Small intestine (tissue), 7 donors: ENCODE measurements around the gene GHRHR. TPM values are rescaled to one million over a fixed set of nuclear protein-coding genes. Genes with fewer than 3 reads are reported as not detected.

Experiments
- DNase-seq, 2 donors: peaks; one replicate each; pipeline versions ENCODE4 v3.0.0 to v3.0.0-alpha.2; 2013
- FAIRE-seq: peaks from 2 replicates; lab custom pipeline; 2012; peaks lifted over from hg19 to GRCh38; lab: Jason Lieb, UNC
- H3K27ac ChIP-seq, 3 donors: one replicate each; pipeline ENCODE4 v1.5.1; 2013; ENCODE audit warnings: low read length in 2 of 3, mild to moderate bottlenecking in 2 of 3, control low read depth in 1 of 3, inconsistent platforms in 1 of 3, low read depth in 1 of 3, moderate library complexity in 1 of 3
- H3K27me3 ChIP-seq, 3 donors: one replicate each; pipeline ENCODE4 v1.6.1; 2013; ENCODE audit warnings: low read length in 3 of 3, inconsistent platforms in 1 of 3; ENCODE audit not compliant: control insufficient read depth in 3 of 3, insufficient read depth in 3 of 3
- H3K36me3 ChIP-seq, 3 donors: one replicate each; pipeline ENCODE4 v1.6.1; 2013; ENCODE audit warnings: low read length in 3 of 3, inconsistent platforms in 1 of 3, low read depth in 1 of 3, mild to moderate bottlenecking in 1 of 3, moderate library complexity in 1 of 3; ENCODE audit not compliant: control insufficient read depth in 3 of 3, insufficient read depth in 2 of 3
- H3K4me1 ChIP-seq, 3 donors: one replicate each; pipeline ENCODE4 v1.6.1; 2013; ENCODE audit warnings: low read length in 2 of 3, inconsistent platforms in 1 of 3, low read depth in 1 of 3, mild to moderate bottlenecking in 1 of 3, moderate library complexity in 1 of 3; ENCODE audit not compliant: control insufficient read depth in 3 of 3, insufficient read depth in 2 of 3
- H3K4me3 ChIP-seq, 3 donors: one replicate each; pipeline ENCODE4 v1.5.1; 2013; ENCODE audit warnings: low read length in 3 of 3, control low read depth in 1 of 3, inconsistent platforms in 1 of 3, low read depth in 1 of 3, mild to moderate bottlenecking in 1 of 3, moderate library complexity in 1 of 3
- H3K9me3 ChIP-seq, 2 donors: one replicate each; pipeline ENCODE4 v1.6.1; 2013; ENCODE audit warnings: low read depth in 1 of 2, low read length in 1 of 2; ENCODE audit not compliant: control insufficient read depth in 2 of 2, insufficient read depth in 1 of 2
- WGBS, 3 donors: extraction: QIAGEN DNeasy Blood & Tissue Kit; methylation state at CpG; one replicate each; pipeline ENCODE4 v1.1.7; 2013; 5-methylcytosine and 5-hydroxymethylcytosine counted together
- polyA plus RNA-seq, 4 donors: library from polyadenylated mRNA; stranded (reverse) in 3 of 4; unstranded in 1 of 4; fragments of 200-250 nt in 3 of 4; fragments of 120-200 nt in 1 of 4; gene quantifications; one replicate each; pipeline versions ENCODE4 v1.2.1 to v1.2.3, GENCODE V29; 2013
- donor health status: healthy with polysubstance abuse.
- donor health status: control.
- donor health status: control.
- donor health status: Bipolar disorder and iron deficiency.
- donor health status: healthy.

Gene GHRHR
- polyA plus RNA-seq, 4 donors, result 0.07 TPM; not detected in 3

DNA sequence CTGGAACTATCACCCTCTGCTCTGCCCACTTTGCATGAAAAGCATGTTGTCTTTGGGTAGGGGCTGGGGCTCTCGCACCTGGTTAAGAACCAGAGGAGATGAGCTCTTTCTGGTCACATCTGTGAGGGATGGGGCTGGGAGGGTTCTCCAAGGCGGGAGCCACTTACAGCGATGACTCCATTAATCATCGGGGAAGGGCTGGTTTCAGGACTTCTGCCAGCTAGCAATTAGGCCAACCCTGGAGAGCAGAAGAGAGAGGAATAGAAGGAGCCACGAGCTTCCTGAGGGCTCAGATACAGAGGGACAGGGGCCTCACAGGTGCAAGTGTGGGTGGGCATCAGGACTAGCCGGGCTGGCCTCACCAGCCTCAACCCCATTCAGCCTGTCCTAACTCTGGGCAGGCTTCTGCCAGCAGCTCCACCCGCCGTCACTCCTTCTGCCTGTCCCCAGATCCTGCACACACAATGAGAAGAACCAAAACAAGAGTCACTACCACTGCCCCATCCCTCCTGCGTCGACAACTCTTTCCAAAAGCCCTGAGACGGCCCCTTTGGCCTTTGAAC lies 43.7 kb upstream of the GHRHR start:
- WGBS, 3 donors, result 29 to 47% (median 46%) methylated on average over 11 of the region's 11 CpGs
- DNase-seq, result no peak
- no peak for FAIRE-seq

DNA sequence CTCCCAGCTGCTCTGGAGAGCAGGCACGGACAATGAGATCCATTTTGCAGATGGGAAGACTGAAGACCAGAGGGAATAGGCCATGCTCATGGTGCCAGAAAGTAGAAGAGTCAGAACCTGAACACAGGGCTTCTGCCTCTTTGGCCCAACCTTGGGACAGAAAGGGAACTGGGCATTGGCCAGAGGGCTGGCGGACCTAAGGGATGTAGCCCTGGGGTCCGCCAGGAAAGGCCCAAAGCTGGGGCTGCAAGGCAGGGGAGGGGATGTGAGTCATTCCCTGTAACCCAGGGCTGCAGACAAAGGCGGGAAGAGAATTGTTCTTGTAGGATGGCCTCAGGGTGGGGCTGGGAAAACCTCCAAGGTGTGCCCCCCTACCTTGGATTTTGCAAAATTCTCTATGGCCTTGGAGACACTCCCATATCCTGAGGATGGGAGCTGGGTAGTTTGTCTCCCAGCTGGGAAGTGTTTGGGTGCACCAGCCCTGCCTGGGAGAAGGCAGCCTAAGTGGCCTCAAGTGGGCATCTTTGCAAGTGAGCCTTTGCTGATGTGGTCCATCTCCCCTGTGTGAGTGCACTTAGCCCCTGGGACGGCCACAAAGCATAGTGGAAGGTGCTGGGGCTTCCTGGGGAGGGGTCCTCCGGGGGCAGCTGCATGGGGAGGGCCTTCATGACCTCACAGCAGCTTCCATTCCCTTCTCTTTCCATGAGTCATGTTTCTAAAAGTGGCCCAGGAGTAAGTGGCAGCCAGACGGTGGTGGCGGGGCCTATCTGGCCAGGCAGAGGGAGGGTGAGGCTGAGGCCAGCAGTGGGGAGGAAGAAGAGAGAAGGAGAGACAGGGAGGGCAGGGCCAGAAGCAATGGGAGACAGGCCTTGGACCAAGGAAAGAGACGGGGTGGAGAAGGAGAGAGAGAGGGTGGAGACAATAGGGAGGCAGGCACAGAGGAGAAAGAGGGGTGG lies 42.9 kb upstream of the GHRHR start:
- peak overlapping the region in 1 of 3 donors; percentile 52 for H3K27ac ChIP-seq
- H3K4me3 ChIP-seq, result no peak overlapping the region
- FAIRE-seq (no peak), DNase-seq (no peak)
- H3K9me3 ChIP-seq, result no peaks in the 10 kb centered on the region
- 45 to 54% (median 54%) methylated on average over 9 of the region's 9 CpGs for WGBS, 3 donors
- H3K36me3 ChIP-seq, result peaks cover 0 to 67% (median 3%) of the 10 kb centered on the region in 3 donors
- H3K4me1 ChIP-seq, result peaks cover 0 to 21% (median 4%) of the 10 kb centered on the region in 3 donors
- H3K27me3 ChIP-seq, result no peaks in the 10 kb centered on the region

More for the DNA sequence above, 43.7 kb upstream of the GHRHR start:
- Histone ChIP-seq H3K9me3 (no peaks in the 10 kb centered on the region), H3K4me3 (no peak overlapping the region), H3K27me3 (no peaks in the 10 kb centered on the region), H3K4me1 (peaks cover 0 to 29% (median 4%) of the 10 kb centered on the region in 3 donors), H3K27ac (peak overlapping the region in 1 of 3 donors; percentile 5), H3K36me3 (peaks cover 0 to 62% (median 3%) of the 10 kb centered on the region in 3 donors)

DNA sequence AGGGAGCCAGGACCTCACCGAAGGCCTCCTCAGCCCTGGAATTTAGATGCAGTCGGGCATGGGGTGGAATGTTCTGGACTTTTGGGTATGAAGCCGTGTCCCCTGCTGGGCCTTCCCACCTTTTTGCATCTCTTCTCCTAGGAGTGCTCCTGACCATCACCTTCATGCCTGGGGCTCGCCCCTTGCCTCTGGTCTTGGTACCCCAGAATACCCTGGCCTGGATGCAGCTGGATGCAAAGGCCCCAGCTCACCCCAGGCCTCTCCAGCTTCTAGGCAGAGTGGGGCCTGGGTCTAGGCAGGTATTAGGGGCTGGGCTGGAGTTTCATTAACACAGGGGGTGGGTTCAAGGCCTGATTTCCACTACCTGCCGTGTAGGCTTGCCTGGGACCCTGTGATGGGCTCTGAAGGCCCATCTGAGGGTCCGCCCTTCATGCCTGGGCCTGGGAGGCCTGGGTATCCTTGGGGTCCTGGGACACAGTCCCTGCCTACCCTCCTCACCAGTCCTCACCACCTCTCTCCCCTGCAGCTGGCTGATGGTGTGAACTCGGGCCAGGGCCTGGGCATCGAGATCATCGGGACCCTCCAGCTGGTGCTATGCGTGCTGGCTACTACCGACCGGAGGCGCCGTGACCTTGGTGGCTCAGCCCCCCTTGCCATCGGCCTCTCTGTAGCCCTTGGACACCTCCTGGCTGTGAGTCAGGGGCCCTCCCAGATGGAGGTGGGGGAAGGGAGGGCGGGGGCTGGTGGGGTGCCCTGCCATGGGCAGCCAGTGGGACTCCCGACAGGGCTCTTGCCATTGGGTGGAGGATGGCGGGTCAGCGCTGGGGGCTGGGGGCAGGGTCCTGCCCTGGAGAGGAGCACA lies 42.0 kb upstream of the GHRHR start:
- H3K4me3 ChIP-seq, result no peak overlapping the region
- FAIRE-seq (no peak), DNase-seq (no peak)
- H3K27ac ChIP-seq, result no peak overlapping the region
- WGBS, 3 donors, result 74 to 89% (median 83%) methylated on average over 12 to 19 of the region's 19 CpGs
- no peaks in the 10 kb centered on the region for H3K27me3 ChIP-seq
- peaks cover 0 to 69% (median 3%) of the 10 kb centered on the region in 3 donors for H3K36me3 ChIP-seq
- peaks cover 0 to 12% (median 4%) of the 10 kb centered on the region in 3 donors for H3K4me1 ChIP-seq
- peaks cover 0 to 2% of the 10 kb centered on the region in 2 donors for H3K9me3 ChIP-seq

DNA sequence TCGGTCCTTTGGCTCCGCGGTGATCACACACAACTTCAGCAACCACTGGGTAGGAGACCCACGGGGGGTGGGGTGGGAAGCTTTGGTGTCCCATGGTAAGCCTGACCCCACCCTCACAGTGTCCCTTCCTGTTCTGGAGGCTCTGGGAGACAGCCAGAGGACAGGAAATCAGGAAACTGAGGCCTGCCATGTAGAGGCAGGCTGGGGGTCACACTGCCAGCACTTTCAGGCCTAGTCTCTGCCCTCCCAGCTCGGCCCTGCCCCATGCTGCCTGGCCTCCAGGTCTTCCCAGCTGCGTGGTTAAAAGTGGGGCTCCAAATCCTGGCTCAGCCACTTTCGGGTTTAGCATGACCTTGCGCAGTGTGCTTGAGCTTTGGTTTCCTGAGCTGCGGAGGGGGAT lies 41.2 kb upstream of the GHRHR start:
- WGBS, 3 donors, result 89 to 90% (median 90%) methylated on average over 9 of the region's 9 CpGs
- Histone ChIP-seq H3K4me1 (peaks cover 0 to 12% (median 4%) of the 10 kb centered on the region in 3 donors), H3K9me3 (peaks cover 0 to 7% of the 10 kb centered on the region in 2 donors), H3K27me3 (no peaks in the 10 kb centered on the region), H3K4me3 (no peak overlapping the region), H3K36me3 (peaks cover 0 to 74% (median 3%) of the 10 kb centered on the region in 3 donors), H3K27ac (no peak overlapping the region)
- FAIRE-seq, result no peak
- DNase-seq, result no peak

DNA sequence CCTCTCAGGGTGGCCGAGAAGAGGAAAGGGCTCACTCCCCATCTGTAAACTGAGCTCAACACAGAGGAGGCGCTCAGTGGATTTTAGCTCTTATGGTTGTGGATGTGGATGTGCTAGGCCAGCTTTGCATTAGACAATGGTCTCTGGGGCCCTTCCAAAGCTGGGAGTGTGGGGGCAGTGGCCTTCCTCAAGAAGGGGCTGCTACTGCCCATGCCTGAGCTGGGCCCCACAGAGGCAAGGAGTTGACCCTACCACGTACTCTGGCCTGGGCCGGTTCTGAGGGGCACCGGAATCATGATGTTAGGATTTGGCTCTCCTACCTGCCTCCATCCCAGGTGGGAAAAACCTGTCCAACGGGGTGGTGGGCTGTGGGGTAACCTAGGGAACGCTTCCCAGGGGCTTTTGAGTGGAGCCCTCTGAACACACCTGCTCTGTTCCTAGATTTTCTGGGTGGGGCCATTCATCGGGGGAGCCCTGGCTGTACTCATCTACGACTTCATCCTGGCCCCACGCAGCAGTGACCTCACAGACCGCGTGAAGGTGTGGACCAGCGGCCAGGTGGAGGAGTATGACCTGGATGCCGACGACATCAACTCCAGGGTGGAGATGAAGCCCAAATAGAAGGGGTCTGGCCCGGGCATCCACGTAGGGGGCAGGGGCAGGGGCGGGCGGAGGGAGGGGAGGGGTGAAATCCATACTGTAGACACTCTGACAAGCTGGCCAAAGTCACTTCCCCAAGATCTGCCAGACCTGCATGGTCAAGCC lies 40.6 kb upstream of the GHRHR start:
- no peak overlapping the region for H3K4me3 ChIP-seq
- H3K27me3 ChIP-seq, result no peaks in the 10 kb centered on the region
- DNase-seq (no peak), FAIRE-seq (no peak)
- H3K27ac ChIP-seq, result no peak overlapping the region
- H3K9me3 ChIP-seq, result peaks cover 0 to 7% of the 10 kb centered on the region in 2 donors
- H3K36me3 ChIP-seq, result peaks cover 0 to 73% (median 3%) of the 10 kb centered on the region in 3 donors
- WGBS, 3 donors, result 87 to 91% (median 88%) methylated on average over 18 to 19 of the region's 19 CpGs
- peaks cover 0 to 12% (median 4%) of the 10 kb centered on the region in 3 donors for H3K4me1 ChIP-seq

DNA sequence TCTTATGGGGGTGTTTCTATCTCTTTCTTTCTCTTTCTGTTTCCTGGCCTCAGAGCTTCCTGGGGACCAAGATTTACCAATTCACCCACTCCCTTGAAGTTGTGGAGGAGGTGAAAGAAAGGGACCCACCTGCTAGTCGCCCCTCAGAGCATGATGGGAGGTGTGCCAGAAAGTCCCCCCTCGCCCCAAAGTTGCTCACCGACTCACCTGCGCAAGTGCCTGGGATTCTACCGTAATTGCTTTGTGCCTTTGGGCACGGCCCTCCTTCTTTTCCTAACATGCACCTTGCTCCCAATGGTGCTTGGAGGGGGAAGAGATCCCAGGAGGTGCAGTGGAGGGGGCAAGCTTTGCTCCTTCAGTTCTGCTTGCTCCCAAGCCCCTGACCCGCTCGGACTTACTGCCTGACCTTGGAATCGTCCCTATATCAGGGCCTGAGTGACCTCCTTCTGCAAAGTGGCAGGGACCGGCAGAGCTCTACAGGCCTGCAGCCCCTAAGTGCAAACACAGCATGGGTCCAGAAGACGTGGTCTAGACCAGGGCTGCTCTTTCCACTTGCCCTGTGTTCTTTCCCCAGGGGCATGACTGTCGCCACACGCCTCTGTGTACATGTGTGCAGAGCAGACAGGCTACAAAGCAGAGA lies 39.9 kb upstream of the GHRHR start:
- FAIRE-seq (no peak), DNase-seq (no peak)
- H3K27ac ChIP-seq, result no peak overlapping the region
- H3K27me3 ChIP-seq, result no peaks in the 10 kb centered on the region
- peaks cover 0 to 7% of the 10 kb centered on the region in 2 donors for H3K9me3 ChIP-seq
- H3K4me3 ChIP-seq, result no peak overlapping the region
- peaks cover 0 to 66% (median 3%) of the 10 kb centered on the region in 3 donors for H3K36me3 ChIP-seq
- H3K4me1 ChIP-seq, result peaks cover 0 to 12% (median 4%) of the 10 kb centered on the region in 3 donors
- 84 to 88% (median 87%) methylated on average over 13 of the region's 13 CpGs for WGBS, 3 donors

DNA sequence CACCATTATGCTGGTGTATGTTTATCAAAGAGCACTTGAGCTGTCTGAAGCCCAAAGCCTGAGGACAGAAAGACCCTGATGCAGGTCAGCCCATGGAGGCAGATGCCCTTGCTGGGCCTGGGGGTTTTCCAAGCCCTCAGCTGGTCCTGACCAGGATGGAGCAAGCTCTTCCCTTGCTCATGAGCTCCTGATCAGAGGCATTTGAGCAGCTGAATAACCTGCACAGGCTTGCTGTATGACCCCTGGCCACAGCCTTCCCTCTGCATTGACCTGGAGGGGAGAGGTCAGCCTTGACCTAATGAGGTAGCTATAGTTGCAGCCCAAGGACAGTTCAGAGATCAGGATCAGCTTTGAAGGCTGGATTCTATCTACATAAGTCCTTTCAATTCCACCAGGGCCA lies 39.1 kb upstream of the GHRHR start:
- DNase-seq, result no peak
- no peak for FAIRE-seq
- peaks cover 0 to 7% of the 10 kb centered on the region in 2 donors for H3K9me3 ChIP-seq

More for the DNA sequence above, 39.1 kb upstream of the GHRHR start:
- peaks cover 0 to 63% (median 3%) of the 10 kb centered on the region in 3 donors for H3K36me3 ChIP-seq
- no peak overlapping the region for H3K27ac ChIP-seq
- H3K4me3 ChIP-seq, result no peak overlapping the region
- no peaks in the 10 kb centered on the region for H3K27me3 ChIP-seq
- peaks cover 0 to 12% (median 4%) of the 10 kb centered on the region in 3 donors for H3K4me1 ChIP-seq
